ENCODE results near the gene ZSWIM5.
"Not testable (repeated sequence)": the region's sequence is repeated elsewhere in the genome, so short reads cannot be mapped to it uniquely, and the experiment has no call there.

The ZSWIM5 gene

DNA sequence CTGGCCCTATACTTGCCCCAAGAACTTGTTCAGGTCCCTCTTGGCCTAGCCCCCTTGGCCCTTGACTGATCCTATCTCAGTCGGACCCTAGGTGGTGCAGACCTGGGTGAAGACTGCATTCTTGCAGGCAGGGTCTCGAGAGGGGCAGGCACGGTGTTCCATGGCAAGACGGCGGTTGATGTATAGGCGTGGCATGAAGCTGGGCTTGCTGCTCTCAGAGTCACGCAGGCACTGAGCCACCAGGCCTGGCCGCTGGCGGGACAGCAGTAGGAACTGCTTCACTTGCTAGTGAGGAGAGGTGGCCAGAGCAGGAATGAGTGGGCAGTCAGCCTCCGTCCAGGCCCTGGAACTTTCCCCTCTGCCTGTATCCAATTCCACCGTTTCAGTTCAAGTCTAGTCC is 199.1 kb downstream of the ZSWIM5 start:
- POLR2A ChIA-PET: no interaction called here
- TF ChIP-seq, protein P1, sequence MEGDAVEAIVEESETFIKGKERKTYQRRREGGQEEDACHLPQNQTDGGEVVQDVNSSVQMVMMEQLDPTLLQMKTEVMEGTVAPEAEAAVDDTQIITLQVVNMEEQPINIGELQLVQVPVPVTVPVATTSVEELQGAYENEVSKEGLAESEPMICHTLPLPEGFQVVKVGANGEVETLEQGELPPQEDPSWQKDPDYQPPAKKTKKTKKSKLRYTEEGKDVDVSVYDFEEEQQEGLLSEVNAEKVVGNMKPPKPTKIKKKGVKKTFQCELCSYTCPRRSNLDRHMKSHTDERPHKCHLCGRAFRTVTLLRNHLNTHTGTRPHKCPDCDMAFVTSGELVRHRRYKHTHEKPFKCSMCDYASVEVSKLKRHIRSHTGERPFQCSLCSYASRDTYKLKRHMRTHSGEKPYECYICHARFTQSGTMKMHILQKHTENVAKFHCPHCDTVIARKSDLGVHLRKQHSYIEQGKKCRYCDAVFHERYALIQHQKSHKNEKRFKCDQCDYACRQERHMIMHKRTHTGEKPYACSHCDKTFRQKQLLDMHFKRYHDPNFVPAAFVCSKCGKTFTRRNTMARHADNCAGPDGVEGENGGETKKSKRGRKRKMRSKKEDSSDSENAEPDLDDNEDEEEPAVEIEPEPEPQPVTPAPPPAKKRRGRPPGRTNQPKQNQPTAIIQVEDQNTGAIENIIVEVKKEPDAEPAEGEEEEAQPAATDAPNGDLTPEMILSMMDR (IDR thresholded peaks at IDR 0.05; ENCODE audit: insufficient read depth, low read length, missing control alignments): no peak
- no peak for DNase-seq (ENCODE audit: low read depth, low spot score)
- CTCF ChIA-PET: interaction anchor here (1.0 kb wide), 1 partner anchor 172 kb away, joined by 3 read pairs; no protein-coding TSS in a partner anchor
- H3K4me3 ChIP-seq (ENCODE audit: low read depth, low read length): no peak overlapping the region

DNA sequence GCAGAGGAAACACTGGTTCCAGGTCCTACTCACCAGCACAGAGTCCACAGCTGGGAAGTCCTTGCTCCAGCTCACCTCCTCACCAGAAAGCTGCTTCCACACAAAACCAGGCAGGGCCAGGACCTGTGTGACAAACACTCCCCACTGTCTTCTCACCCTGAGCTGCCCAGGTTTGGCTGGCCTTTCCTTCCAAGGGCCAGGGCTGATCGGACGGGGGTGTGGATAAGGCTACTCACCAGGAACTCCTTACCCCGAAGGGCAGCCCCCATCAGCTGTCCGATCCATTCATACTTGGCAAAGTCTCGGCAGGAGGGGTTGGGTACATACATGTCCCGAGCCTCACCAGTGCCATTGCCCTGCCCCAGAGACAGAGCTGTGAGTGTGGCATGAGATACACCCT is 200.6 kb downstream of the ZSWIM5 start:
- H3K4me3 ChIP-seq (ENCODE audit: low read depth, low read length): no peak overlapping the region
- no peak for DNase-seq (ENCODE audit: low read depth, low spot score)
- ChIA-PET POLR2A (no interaction called here), CTCF (interaction anchor here (1.1 to 2.4 kb wide), 3 partner anchors 8 to 13 kb away, joined by 3 to 12 read pairs (median 3); no protein-coding TSS in a partner anchor)
- TF ChIP-seq, protein P1 (IDR thresholded peaks at IDR 0.05; ENCODE audit: insufficient read depth, low read length, missing control alignments): no peak

DNA sequence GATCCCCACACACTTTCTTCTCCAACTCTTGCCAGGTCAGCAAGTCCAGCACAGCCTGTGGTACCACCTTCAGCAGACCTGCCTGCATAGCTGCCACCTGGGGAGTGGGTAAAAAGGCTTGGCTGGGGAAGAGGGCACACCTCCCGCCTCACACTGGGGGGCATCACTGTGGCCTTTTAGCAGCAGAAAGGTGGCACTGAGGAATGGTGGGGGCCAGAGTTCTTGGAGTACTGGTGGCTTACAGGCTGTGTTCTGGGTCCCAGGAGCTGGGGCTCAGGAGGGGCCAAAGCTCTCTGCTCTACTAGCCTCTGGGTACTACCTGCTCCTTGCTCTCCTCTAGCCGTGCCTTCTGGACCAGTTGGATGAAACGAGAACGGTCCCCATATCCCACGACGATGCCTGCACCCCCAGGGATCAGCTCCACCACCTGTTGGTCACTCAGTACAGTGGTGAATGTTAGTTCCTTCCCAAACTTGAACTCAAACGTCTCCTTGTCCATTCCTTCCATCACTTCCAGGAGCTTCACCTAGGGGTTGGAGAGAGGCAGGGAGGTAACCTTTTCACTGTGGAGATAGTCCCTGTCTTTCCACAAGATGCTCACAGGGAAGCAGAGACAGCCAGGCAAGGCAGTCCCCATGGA is 202.0 kb downstream of the ZSWIM5 start:
- no peak overlapping the region for H3K4me3 ChIP-seq (ENCODE audit: low read depth, low read length)
- no peak for DNase-seq (ENCODE audit: low read depth, low spot score)
- POLR2A ChIA-PET: no interaction called here
- TF ChIP-seq, protein P1 (IDR thresholded peaks at IDR 0.05; ENCODE audit: insufficient read depth, low read length, missing control alignments): no peak
- CTCF ChIA-PET: interaction anchor here (1.5 to 2.4 kb wide), 3 partner anchors 10 to 174 kb away, joined by 3 to 12 read pairs (median 5); no protein-coding TSS in a partner anchor

DNA sequence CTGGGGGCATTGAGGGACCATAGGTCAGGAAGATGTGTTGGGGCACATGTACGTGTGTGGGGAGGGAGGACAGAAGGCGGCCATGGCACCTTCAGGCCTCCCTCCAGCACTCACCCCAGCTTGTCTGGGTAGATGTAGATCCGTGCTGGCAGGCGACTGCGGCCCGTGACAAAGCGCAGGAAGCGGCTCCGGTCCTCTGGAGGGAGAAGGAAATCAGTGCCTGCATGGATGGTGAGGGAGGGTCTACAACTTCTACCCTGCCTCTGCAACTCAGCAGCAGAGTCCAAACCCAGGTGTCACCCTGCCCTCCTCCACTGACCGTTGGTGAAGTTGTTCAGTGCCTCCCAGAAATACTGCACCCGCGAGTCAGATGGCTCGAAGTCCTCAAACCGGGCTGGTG is 202.7 kb downstream of the ZSWIM5 start:
- DNase-seq (ENCODE audit: low read depth, low spot score): no peak
- POLR2A ChIA-PET: no interaction called here
- TF ChIP-seq, protein P1 (IDR thresholded peaks at IDR 0.05; ENCODE audit: insufficient read depth, low read length, missing control alignments): no peak
- CTCF ChIA-PET: interaction anchor here (1.5 to 2.4 kb wide), 3 partner anchors 10 to 174 kb away, joined by 3 to 12 read pairs (median 5); no protein-coding TSS in a partner anchor
- no peak overlapping the region for H3K4me3 ChIP-seq (ENCODE audit: low read depth, low read length)

DNA sequence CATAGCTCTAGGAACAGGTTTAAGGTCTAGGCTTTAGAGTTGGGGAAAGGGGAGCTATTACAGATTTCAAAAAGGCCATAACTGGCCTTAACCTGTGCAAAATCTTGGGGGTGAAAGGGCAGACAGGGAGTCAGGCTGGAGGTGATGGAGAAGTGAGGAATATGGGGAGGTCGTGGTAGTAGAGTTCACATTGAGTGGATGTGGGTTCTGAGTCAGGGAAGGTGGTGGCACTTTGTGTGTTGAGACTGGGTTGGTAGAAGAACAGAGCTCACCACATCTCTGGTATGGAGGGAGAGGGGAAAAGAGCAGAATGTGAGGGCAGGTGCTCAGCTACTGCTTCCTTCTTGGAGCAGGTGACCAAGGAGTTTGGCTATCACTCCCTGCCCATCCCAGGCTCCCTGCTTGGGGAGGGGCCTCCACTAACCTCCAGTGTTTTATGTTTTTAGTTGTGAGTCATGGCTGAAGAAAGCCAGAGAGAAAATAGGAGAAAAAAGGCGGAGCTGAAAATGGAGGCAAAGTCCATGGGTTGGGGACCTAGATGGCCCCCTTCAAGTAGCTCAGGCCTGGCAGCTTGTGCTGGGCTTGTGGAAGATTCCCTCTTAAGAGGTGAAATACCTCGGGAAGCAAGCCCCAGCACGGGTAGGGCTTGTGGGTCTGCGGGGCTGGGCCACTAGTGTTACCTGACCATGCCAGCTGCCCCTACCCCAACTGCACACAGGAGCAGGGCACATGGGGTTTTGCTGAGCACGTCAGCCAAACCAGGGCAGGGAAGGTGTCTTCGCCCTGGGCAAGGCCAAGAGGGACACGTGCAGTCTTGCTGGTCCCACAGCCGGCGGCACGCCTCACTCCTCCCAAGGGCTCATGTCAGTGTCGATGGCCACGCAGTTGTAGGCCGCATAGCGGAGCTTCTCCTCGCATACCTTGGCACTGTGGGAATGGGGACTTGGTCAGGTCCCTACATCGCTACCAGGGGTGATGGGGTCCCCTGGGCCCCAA is 203.5 kb downstream of the ZSWIM5 start:
- no peak overlapping the region for H3K4me3 ChIP-seq (ENCODE audit: low read depth, low read length)
- no peak for DNase-seq (ENCODE audit: low read depth, low spot score)
- TF ChIP-seq, protein P1 (IDR thresholded peaks at IDR 0.05; ENCODE audit: insufficient read depth, low read length, missing control alignments): no peak
- POLR2A ChIA-PET: interaction anchor here (0.6 to 0.8 kb wide), 2 partner anchors 16 to 235 kb away, joined by 4 to 6 read pairs; partner anchors contain the start of gene EIF2B3
- CTCF ChIA-PET: interaction anchor here (1.2 to 1.6 kb wide), 4 partner anchors 10 to 173 kb away, joined by 3 to 5 read pairs (median 4); partner anchors contain the start of gene UROD

DNA sequence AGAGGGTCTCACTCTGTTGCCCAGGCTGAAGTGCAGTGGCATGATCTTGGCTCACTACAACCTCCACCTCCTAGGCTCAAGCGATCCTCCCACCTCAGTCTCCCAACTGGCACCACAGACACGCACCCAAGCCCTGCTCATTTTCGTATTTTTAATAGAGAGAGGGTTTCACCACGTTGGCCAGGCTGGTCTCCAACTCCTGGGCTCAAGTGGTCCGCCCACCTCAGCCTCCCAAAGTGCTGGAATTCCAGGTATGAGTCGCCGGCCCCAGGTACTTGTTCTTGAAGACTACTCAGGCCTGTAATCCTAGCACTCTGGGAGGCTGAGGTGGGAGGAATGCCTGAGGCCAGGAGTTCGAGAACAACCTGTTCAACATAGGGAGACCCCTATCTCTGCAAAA is 204.8 kb downstream of the ZSWIM5 start:
- H3K4me3 ChIP-seq (ENCODE audit: low read depth, low read length); POLR2A ChIA-PET; DNase-seq (ENCODE audit: low read depth, low spot score): not testable (repeated sequence)
- CTCF ChIA-PET: interaction anchor here (1.4 kb wide), 1 partner anchor 12 kb away, joined by 5 read pairs; no protein-coding TSS in a partner anchor
